Naive thymus-derived CD4-positive, alpha-beta T cell (primary cell): ENCODE measurements around the gene PDZD2. TPM values are rescaled to one million over a fixed set of nuclear protein-coding genes. Genes with fewer than 3 reads are reported as not detected.
A peak's percentile ranks its signal among the peaks of the same experiment; 100 is the strongest.
"Not testable (repeated sequence)": the region's sequence is repeated elsewhere in the genome, so short reads cannot be mapped to it uniquely, and the experiment has no call there.

Experiments
- ATAC-seq: fragments of 150-1000 bp; cut with Tn5 transposase; 2 replicates; pipeline ENCODE4 v1.10.0; 2021; ENCODE audit warnings: mild to moderate bottlenecking, moderate library complexity
- CTCF ChIA-PET: fragments of 350-600 bp; sonication (Branson Sonifier 250); formaldehyde crosslinking; loops from one replicate; lab custom pipeline; 2021; ENCODE audit warnings: antibody characterized with exemption; lab: Charles Lee
- POLR2A ChIA-PET: fragments of 350-600 bp; sonication (Branson Sonifier 250); formaldehyde crosslinking; loops from one replicate; lab custom pipeline; 2021; ENCODE audit warnings: antibody characterized with exemption, inconsistent platforms; lab: Charles Lee
- DNase-seq, 9 donors: peaks; one replicate each; pipeline versions ENCODE4 v3.0.0 to v3.0.0-alpha.2; 2020 to 2022; ENCODE audit warnings: mixed read lengths in 1 of 9
- H3K27ac ChIP-seq: one replicate; pipeline ENCODE4 v1.7.0; 2013; ENCODE audit warnings: mild to moderate bottlenecking, low read depth, low read length, moderate library complexity
- H3K27me3 ChIP-seq, 2 donors: one replicate each; pipeline ENCODE4 v1.7.0; 2013; ENCODE audit warnings: low read length in 2 of 2, mild to moderate bottlenecking in 2 of 2, moderate library complexity in 2 of 2; ENCODE audit not compliant: control insufficient read depth in 2 of 2, insufficient read depth in 2 of 2
- H3K36me3 ChIP-seq, 3 experiments: 1 replicate in 2 of 3; 2 replicates in 1 of 3; pipeline ENCODE4 v1.7.0; 2013; ENCODE audit warnings: low read length in 3 of 3, mild to moderate bottlenecking in 3 of 3, moderate library complexity in 1 of 3; ENCODE audit not compliant: insufficient read depth in 3 of 3, control insufficient read depth in 2 of 3
- H3K4me1 ChIP-seq, 2 donors: one replicate each; pipeline ENCODE4 v1.7.0; 2013; ENCODE audit warnings: low read length in 2 of 2, mild to moderate bottlenecking in 2 of 2, moderate library complexity in 1 of 2; ENCODE audit not compliant: control insufficient read depth in 2 of 2, insufficient read depth in 2 of 2
- H3K4me3 ChIP-seq: 2 replicates; pipeline ENCODE4 v1.7.0; 2013; ENCODE audit warnings: mild to moderate bottlenecking, low read length
- H3K9me3 ChIP-seq, 3 experiments: 1 replicate in 2 of 3; 2 replicates in 1 of 3; pipeline ENCODE4 v1.7.0; 2013; ENCODE audit warnings: low read length in 3 of 3; ENCODE audit not compliant: control insufficient read depth in 2 of 3
- H3K27ac Mint-ChIP-seq, 9 donors: one replicate each; pipeline ENCODE4 v1.8.0; 2020 to 2022; ENCODE audit warnings: mixed read lengths in 9 of 9, mild to moderate bottlenecking in 8 of 9, moderate library complexity in 5 of 9, inconsistent platforms in 2 of 9
- H3K27me3 Mint-ChIP-seq, 5 donors: one replicate each; pipeline ENCODE4 v1.8.0; 2021 to 2022; ENCODE audit warnings: mixed read lengths in 5 of 5, mild to moderate bottlenecking in 1 of 5
- H3K36me3 Mint-ChIP-seq, 5 donors: one replicate each; pipeline ENCODE4 v1.8.0; 2020 to 2022; ENCODE audit warnings: mixed read lengths in 5 of 5, mild to moderate bottlenecking in 3 of 5, inconsistent platforms in 1 of 5
- H3K4me1 Mint-ChIP-seq, 7 donors: one replicate each; pipeline ENCODE4 v1.8.0; 2020 to 2022; ENCODE audit warnings: mixed read lengths in 7 of 7, mild to moderate bottlenecking in 3 of 7, inconsistent platforms in 1 of 7
- H3K4me3 Mint-ChIP-seq, 10 donors: one replicate each; pipeline ENCODE4 v1.8.0; 2020 to 2022; ENCODE audit warnings: mild to moderate bottlenecking in 10 of 10, mixed read lengths in 10 of 10, moderate library complexity in 6 of 10, inconsistent platforms in 2 of 10
- H3K9me3 Mint-ChIP-seq, 11 donors: one replicate each; pipeline ENCODE4 v1.8.0; 2020 to 2022; ENCODE audit warnings: mixed read lengths in 11 of 11, mild to moderate bottlenecking in 4 of 11, inconsistent platforms in 1 of 11, moderate library complexity in 1 of 11
- intact Hi-C, 2 donors: fragments of 100-400 bp; cut with micrococcal nuclease; formaldehyde crosslinking; loops; one replicate each; pipeline ENCODE4 v1.15.1; 2023
- polyA plus RNA-seq, 2 donors: library from polyadenylated mRNA; unstranded; fragments of 300-500 nt; fragmentation: Illumina TruSeq; gene quantifications; one replicate each; pipeline ENCODE4 v1.2.3, GENCODE V29; 2021
- total RNA-seq, 6 experiments: library from RNA in 5 of 6; stranded (reverse) in 5 of 6; gene quantifications; 1 replicate in 5 of 6; 2 replicates in 1 of 6; pipeline ENCODE4 v1.2.3 and lab custom pipeline; 2021 to 2026

Gene PDZD2
- total and polyA plus RNA-seq, 7 experiments from 2014 or later = 1.1 to 2.7 (median 1.3) TPM; not detected in 1

- no peaks in the 10 kb centered on the region for H3K4me1 ChIP-seq
- no peaks in the 10 kb centered on the region for H3K36me3 ChIP-seq
- no peak for ATAC-seq
- Mint-ChIP-seq H3K36me3 (peaks cover 0 to 11% (median 0%) of the 10 kb centered on the region in 5 donors), H3K4me3 (no peak overlapping the region), H3K9me3 (no peaks in the 10 kb centered on the region), H3K27me3 (no peaks in the 10 kb centered on the region), H3K27ac (no peak overlapping the region), H3K4me1 (peaks cover 0 to 5% (median 0%) of the 10 kb centered on the region in 7 donors)
- H3K27ac ChIP-seq = no peak overlapping the region
- H3K4me3 ChIP-seq = no peak overlapping the region
- intact Hi-C loops = no loop called here
- H3K9me3 ChIP-seq = no peaks in the 10 kb centered on the region
- POLR2A ChIA-PET = no interaction called here
- no peaks in the 10 kb centered on the region for H3K27me3 ChIP-seq
- CTCF ChIA-PET = interaction anchor here (0.6 to 3.0 kb wide), 4 partner anchors 56 to 658 kb away, joined by 3 to 16 read pairs (median 6); no protein-coding TSS in a partner anchor
- DNase-seq = no peak
Measured at GRCh38 chr5:32074401-32074800, 435.5 kb downstream of the PDZD2 start.

GRCh38 chr5:32076699-32077695 is 438.1 kb downstream of the PDZD2 start:
- intact Hi-C loops = loop anchor here (1.0 to 5.0 kb wide), 7 partner anchors 16 to 496 kb away; partner anchors contain the start of gene PDZD2 (in 1 of the 2)
- H3K27me3 ChIP-seq = no peaks in the 10 kb centered on the region
- no peaks in the 10 kb centered on the region for H3K9me3 Mint-ChIP-seq
- ATAC-seq = no peak
- H3K27ac ChIP-seq = no peak overlapping the region
- H3K4me3 Mint-ChIP-seq = no peak overlapping the region
- no peaks in the 10 kb centered on the region for H3K36me3 ChIP-seq
- ChIA-PET CTCF (interaction anchor here (0.6 to 1.7 kb wide), 14 partner anchors 13 to 472 kb away, joined by 3 to 22 read pairs (median 4); no protein-coding TSS in a partner anchor), POLR2A (interaction anchor here (0.7 kb wide), 1 partner anchor 1365 kb away, joined by 3 read pairs; no protein-coding TSS in a partner anchor)
- no peak overlapping the region for H3K27ac Mint-ChIP-seq
- DNase-seq = peak in 6 of 9 donors; percentile 10 to 66 (median 57)
- peaks cover 0 to 5% (median 0%) of the 10 kb centered on the region in 7 donors for H3K4me1 Mint-ChIP-seq
- no peaks in the 10 kb centered on the region for H3K4me1 ChIP-seq
- peaks cover 0 to 3% (median 0%) of the 10 kb centered on the region in 5 donors for H3K36me3 Mint-ChIP-seq
- H3K9me3 ChIP-seq = no peaks in the 10 kb centered on the region
- no peak overlapping the region for H3K4me3 ChIP-seq
- no peaks in the 10 kb centered on the region for H3K27me3 Mint-ChIP-seq

- H3K9me3 Mint-ChIP-seq, CTCF ChIA-PET, H3K27ac Mint-ChIP-seq: not testable (repeated sequence)
Measured at GRCh38 chr5:32078855-32079254, 439.9 kb downstream of the PDZD2 start.

GRCh38 chr5:32080565-32080964 is 441.6 kb downstream of the PDZD2 start:
- H3K4me3 ChIP-seq, intact Hi-C loops, H3K9me3 Mint-ChIP-seq, POLR2A ChIA-PET, DNase-seq, H3K9me3 ChIP-seq, H3K27ac Mint-ChIP-seq, H3K27me3 ChIP-seq, H3K36me3 Mint-ChIP-seq, H3K27ac ChIP-seq, H3K4me3 Mint-ChIP-seq, H3K36me3 ChIP-seq, H3K4me1 Mint-ChIP-seq, H3K27me3 Mint-ChIP-seq, H3K4me1 ChIP-seq, ATAC-seq: not testable (repeated sequence)
- CTCF ChIA-PET = interaction anchor here (1.1 kb wide), 1 partner anchor 256 kb away, joined by 4 read pairs; no protein-coding TSS in a partner anchor

More at GRCh38 chr5:32078855-32079254, 439.9 kb downstream of the PDZD2 start:
- intact Hi-C loops = loop anchor here (5.0 kb wide), 2 partner anchors 147 to 442 kb away; partner anchors contain the start of gene PDZD2 (in 1 of the 2)
- ATAC-seq, H3K4me1 Mint-ChIP-seq, POLR2A ChIA-PET, H3K9me3 ChIP-seq, H3K36me3 Mint-ChIP-seq, H3K4me1 ChIP-seq, DNase-seq, H3K27me3 ChIP-seq, H3K4me3 ChIP-seq, H3K36me3 ChIP-seq, H3K27me3 Mint-ChIP-seq, H3K27ac ChIP-seq, H3K4me3 Mint-ChIP-seq: not testable (repeated sequence)

GRCh38 chr5:32082701-32083100 is 443.8 kb downstream of the PDZD2 start:
- Histone ChIP-seq H3K4me1 (no peaks in the 10 kb centered on the region), H3K4me3 (no peak overlapping the region), H3K36me3 (no peaks in the 10 kb centered on the region), H3K27me3 (no peaks in the 10 kb centered on the region), H3K27ac (no peak overlapping the region), H3K9me3 (no peaks in the 10 kb centered on the region)
- ChIA-PET POLR2A (no interaction called here), CTCF (interaction anchor here (0.6 kb wide), 1 partner anchor 26 kb away, joined by 3 read pairs; no protein-coding TSS in a partner anchor)
- Mint-ChIP-seq H3K27me3 (no peaks in the 10 kb centered on the region), H3K4me1 (no peaks in the 10 kb centered on the region), H3K36me3 (peaks cover 0 to 14% (median 7%) of the 10 kb centered on the region in 5 donors), H3K4me3 (no peak overlapping the region), H3K27ac (no peak overlapping the region), H3K9me3 (no peaks in the 10 kb centered on the region)
- ATAC-seq = no peak
- DNase-seq = no peak
- intact Hi-C loops = no loop called here

GRCh38 chr5:32083981-32084430 is 445.1 kb downstream of the PDZD2 start:
- CTCF ChIA-PET = no interaction called here
- no peak overlapping the region for H3K4me3 ChIP-seq
- H3K4me3 Mint-ChIP-seq = no peak overlapping the region
- ATAC-seq (no peak), DNase-seq (no peak)
- intact Hi-C loops = no loop called here
- no peak overlapping the region for H3K27ac Mint-ChIP-seq
- peaks cover 0 to 21% (median 9%) of the 10 kb centered on the region in 5 donors for H3K36me3 Mint-ChIP-seq
- no peaks in the 10 kb centered on the region for H3K27me3 Mint-ChIP-seq
- no peaks in the 10 kb centered on the region for H3K4me1 Mint-ChIP-seq
- peaks cover 0 to 2% (median 0%) of the 10 kb centered on the region in 11 donors for H3K9me3 Mint-ChIP-seq
- no peaks in the 10 kb centered on the region for H3K9me3 ChIP-seq
- POLR2A ChIA-PET = no interaction called here
- H3K4me1 ChIP-seq = no peaks in the 10 kb centered on the region
- no peaks in the 10 kb centered on the region for H3K27me3 ChIP-seq
- no peak overlapping the region for H3K27ac ChIP-seq
- no peaks in the 10 kb centered on the region for H3K36me3 ChIP-seq
